Testis (tissue), 2 donors: ENCODE results near the gene DCTD.
"Not testable (repeated sequence)": the region's sequence is repeated elsewhere in the genome, so short reads cannot be mapped to it uniquely, and the experiment has no call there.

Source experiments
- POLR2A ChIP-seq: fragments of 450-650 bp; IDR thresholded peaks from one replicate; pipeline ENCODE4 v1.6.1; 2017; ENCODE audit warnings: antibody characterized with exemption, mild to moderate bottlenecking, moderate library complexity
- TF ChIP-seq, protein P1 (sequence below), 3 experiments: fragments of 450-650 bp in 2 of 3; fragments of 200-600 bp in 1 of 3; sonication (generic) in 1 of 3; IDR thresholded peaks; one replicate each; pipeline ENCODE4 v1.5.1; 2016 to 2019; ENCODE audit warnings: antibody characterized with exemption in 3 of 3, mild to moderate bottlenecking in 2 of 3, moderate library complexity in 1 of 3

DNA sequence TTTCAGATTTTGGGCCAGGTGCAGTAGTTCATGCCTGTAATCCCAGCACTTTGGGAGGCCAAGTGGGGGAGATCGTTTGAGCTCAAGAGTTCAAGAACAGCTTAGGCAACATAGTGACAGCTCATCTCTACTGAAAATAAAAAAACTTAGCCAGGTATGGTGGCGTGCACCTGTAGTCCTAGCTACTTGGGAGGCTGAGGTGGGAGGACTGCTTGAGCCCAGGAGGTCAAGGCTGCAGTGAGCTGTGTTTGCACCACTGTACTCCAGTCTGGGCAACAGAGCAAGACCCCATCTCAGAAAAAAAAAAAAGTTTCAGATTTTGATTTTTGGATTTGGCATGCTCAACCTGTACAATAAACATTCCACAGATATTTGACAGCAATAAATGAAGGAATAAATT, 17.2 kb downstream of the DCTD start:
- TF ChIP-seq, protein P1, sequence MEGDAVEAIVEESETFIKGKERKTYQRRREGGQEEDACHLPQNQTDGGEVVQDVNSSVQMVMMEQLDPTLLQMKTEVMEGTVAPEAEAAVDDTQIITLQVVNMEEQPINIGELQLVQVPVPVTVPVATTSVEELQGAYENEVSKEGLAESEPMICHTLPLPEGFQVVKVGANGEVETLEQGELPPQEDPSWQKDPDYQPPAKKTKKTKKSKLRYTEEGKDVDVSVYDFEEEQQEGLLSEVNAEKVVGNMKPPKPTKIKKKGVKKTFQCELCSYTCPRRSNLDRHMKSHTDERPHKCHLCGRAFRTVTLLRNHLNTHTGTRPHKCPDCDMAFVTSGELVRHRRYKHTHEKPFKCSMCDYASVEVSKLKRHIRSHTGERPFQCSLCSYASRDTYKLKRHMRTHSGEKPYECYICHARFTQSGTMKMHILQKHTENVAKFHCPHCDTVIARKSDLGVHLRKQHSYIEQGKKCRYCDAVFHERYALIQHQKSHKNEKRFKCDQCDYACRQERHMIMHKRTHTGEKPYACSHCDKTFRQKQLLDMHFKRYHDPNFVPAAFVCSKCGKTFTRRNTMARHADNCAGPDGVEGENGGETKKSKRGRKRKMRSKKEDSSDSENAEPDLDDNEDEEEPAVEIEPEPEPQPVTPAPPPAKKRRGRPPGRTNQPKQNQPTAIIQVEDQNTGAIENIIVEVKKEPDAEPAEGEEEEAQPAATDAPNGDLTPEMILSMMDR (IDR thresholded peaks at IDR 0.05): not testable (repeated sequence)
- TF ChIP-seq POLR2A: not testable (repeated sequence)
